PC-9 (cell line): ENCODE measurements around the gene ZNRF1.

Source experiments
- EZH2 ChIP-seq: fragments of 200-600 bp; sonication (generic); IDR thresholded peaks from 2 replicates; pipeline ENCODE4 v1.8.0; 2017; ENCODE audit warnings: antibody characterized with exemption, low read depth
- TF ChIP-seq, protein P1 (sequence below): fragments of 200-600 bp; sonication (generic); conservative IDR thresholded peaks from 2 replicates; pipeline ENCODE4 v1.6.1; 2017; ENCODE audit warnings: mixed run types, antibody characterized with exemption, mild to moderate bottlenecking, moderate library complexity

DNA sequence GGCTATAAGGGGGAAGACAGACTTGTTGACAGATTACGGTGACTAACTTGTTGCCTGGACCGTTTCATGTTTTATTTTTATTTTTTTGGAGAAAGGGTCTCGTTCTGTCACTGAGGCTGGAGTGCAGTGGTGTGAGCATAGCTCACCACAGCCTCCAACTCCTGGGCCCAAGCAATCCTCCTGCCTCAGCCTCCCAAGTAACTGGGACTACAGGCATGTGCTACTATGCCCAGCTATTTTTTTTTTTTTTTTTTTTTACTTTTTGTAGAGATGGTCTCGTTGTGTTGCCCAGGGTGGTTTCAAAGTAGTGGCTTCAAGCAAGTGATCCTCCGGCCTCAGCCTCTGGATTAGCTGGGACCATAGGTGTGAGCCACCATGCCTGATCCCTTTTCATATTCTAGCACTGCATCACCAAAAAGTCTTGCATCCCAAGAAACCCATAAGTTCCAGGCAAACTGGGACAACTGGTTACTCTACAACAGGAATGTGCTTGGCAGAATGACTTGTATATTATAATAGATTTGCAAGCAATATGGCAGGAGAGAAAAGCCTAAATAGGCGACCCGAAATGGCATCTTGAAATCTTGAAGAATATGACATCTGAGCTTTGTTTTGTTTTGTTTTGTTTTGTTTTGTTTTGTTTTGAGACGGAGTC is 11.7 kb upstream of the ZNRF1 start:
- TF ChIP-seq, protein P1, sequence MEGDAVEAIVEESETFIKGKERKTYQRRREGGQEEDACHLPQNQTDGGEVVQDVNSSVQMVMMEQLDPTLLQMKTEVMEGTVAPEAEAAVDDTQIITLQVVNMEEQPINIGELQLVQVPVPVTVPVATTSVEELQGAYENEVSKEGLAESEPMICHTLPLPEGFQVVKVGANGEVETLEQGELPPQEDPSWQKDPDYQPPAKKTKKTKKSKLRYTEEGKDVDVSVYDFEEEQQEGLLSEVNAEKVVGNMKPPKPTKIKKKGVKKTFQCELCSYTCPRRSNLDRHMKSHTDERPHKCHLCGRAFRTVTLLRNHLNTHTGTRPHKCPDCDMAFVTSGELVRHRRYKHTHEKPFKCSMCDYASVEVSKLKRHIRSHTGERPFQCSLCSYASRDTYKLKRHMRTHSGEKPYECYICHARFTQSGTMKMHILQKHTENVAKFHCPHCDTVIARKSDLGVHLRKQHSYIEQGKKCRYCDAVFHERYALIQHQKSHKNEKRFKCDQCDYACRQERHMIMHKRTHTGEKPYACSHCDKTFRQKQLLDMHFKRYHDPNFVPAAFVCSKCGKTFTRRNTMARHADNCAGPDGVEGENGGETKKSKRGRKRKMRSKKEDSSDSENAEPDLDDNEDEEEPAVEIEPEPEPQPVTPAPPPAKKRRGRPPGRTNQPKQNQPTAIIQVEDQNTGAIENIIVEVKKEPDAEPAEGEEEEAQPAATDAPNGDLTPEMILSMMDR: no peak
- TF ChIP-seq EZH2: no peak
